ENCODE results near the gene FGD6. TPM values are rescaled to one million over a fixed set of nuclear protein-coding genes. Genes with fewer than 3 reads are reported as not detected.

FGD6 gene
- total RNA-seq, 1 donor from 2014 or later: 26.3 TPM

DNA sequence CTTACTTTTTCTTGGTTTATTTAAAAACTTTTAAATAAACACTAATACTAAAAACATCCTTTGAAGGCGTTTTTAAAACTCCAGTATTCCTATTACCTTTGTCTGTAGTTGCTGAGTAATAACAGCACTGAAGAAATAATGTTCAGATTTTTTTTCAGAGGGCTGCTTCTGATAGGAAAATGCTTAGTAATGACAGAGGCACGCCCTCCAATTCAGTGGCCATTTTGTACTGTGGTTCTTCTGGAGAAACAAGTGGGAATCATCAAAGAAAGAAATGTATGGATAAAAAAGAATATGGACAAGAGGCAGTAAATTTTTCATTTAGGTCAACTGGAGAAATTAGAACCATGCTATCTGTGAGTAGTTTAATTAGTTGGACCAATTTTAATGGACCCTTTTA lies 13.9 kb upstream of the FGD6 start:
- no peak overlapping the region for H3K4me3 ChIP-seq
- no peak for DNase-seq
- H3K36me3 ChIP-seq: no peaks in the 10 kb centered on the region
- no peaks in the 10 kb centered on the region for H3K27me3 ChIP-seq (ENCODE audit: low read depth)
- TF ChIP-seq, protein P1, sequence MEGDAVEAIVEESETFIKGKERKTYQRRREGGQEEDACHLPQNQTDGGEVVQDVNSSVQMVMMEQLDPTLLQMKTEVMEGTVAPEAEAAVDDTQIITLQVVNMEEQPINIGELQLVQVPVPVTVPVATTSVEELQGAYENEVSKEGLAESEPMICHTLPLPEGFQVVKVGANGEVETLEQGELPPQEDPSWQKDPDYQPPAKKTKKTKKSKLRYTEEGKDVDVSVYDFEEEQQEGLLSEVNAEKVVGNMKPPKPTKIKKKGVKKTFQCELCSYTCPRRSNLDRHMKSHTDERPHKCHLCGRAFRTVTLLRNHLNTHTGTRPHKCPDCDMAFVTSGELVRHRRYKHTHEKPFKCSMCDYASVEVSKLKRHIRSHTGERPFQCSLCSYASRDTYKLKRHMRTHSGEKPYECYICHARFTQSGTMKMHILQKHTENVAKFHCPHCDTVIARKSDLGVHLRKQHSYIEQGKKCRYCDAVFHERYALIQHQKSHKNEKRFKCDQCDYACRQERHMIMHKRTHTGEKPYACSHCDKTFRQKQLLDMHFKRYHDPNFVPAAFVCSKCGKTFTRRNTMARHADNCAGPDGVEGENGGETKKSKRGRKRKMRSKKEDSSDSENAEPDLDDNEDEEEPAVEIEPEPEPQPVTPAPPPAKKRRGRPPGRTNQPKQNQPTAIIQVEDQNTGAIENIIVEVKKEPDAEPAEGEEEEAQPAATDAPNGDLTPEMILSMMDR (IDR thresholded peaks at IDR 0.05; ENCODE audit: borderline replicate concordance): no peak
- H3K4me1 ChIP-seq: peaks cover 62% of the 10 kb centered on the region
- intact Hi-C loops (cut with micrococcal nuclease): loop anchor here (10.0 kb wide), 1 partner anchor 624 kb away; the partner anchor contains the start of gene SNRPF
- no peak overlapping the region for H3K27ac ChIP-seq (replicated peaks)
- H3K9me3 ChIP-seq (replicated peaks): no peaks in the 10 kb centered on the region

DNA sequence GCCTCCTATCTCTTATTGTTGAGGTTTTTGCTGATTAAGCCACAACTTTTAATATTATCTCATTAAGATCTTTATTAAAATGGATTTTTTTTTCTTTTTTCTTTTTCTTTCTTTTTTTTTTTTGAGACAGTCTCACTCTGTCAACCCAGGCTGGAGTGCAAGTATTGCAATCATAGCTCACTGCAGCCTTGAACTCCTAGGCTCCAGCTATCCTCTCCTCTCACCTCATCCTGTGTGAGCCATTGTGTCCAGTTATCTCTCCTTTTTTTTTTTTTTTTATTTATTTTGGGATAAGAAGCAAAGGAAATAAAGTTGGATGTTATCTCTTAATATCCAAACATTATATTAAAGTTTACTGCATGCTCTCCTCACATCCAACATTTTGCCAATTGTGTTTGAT lies 13.0 kb upstream of the FGD6 start:
- intact Hi-C loops (cut with micrococcal nuclease): loop anchor here (10.0 kb wide), 1 partner anchor 624 kb away; the partner anchor contains the start of gene SNRPF
- H3K27ac ChIP-seq (replicated peaks): no peak overlapping the region
- H3K27me3 ChIP-seq (ENCODE audit: low read depth): no peaks in the 10 kb centered on the region
- peaks cover 2% of the 10 kb centered on the region for H3K36me3 ChIP-seq
- H3K4me1 ChIP-seq: peaks cover 63% of the 10 kb centered on the region
- H3K4me3 ChIP-seq: no peak overlapping the region
- H3K9me3 ChIP-seq (replicated peaks): no peaks in the 10 kb centered on the region
- no peak for DNase-seq
- TF ChIP-seq, protein P1 (IDR thresholded peaks at IDR 0.05; ENCODE audit: borderline replicate concordance): no peak

DNA sequence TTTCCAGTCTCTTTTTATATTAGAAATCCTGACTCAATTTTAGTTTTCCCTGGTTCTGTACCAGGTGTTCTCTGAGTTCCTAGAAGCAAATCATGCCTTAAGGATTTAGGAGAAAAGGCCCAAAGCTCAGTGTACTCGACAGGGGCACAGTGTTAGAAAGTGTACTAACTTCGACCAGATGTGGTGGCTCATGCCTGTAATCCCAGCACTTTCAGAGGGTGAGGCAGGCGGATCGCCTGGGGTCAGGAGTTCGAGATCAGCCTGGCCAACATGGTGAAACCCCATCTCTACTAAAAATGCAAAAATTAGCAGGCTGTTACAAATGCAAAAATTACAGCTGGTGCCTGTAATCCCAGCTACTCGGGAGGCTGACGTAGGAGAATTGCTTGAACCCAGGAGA lies 12.4 kb upstream of the FGD6 start:
- Histone ChIP-seq H3K27me3 (ENCODE audit: low read depth) (no peaks in the 10 kb centered on the region), H3K9me3 (replicated peaks) (no peaks in the 10 kb centered on the region), H3K27ac (replicated peaks) (no peak overlapping the region), H3K4me1 (peaks cover 66% of the 10 kb centered on the region), H3K4me3 (no peak overlapping the region), H3K36me3 (peaks cover 9% of the 10 kb centered on the region)
- intact Hi-C loops (cut with micrococcal nuclease): loop anchor here (10.0 kb wide), 1 partner anchor 625 kb away; the partner anchor contains the start of gene SNRPF
- no peak for DNase-seq
- TF ChIP-seq, protein P1 (IDR thresholded peaks at IDR 0.05; ENCODE audit: borderline replicate concordance): no peak

DNA sequence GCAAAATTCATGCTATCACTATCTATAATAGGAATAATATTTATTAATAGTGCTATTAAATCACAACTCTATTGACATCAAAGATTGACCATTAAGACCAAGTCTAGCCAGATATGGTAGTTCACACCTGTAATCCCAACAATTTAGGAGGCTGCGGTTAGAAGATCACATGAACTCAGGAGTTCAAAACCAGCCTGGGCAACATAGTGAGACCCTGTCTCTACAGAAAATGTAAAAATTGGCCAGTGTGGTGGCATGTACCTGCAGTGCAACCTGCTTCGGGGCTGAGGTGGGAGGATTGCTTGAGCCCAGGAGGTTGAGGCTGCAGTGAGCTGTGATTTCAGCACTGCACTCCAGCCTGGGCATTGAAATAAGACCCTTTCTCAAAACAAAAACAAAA lies 11.3 kb upstream of the FGD6 start:
- intact Hi-C loops (cut with micrococcal nuclease): no loop called here

DNA sequence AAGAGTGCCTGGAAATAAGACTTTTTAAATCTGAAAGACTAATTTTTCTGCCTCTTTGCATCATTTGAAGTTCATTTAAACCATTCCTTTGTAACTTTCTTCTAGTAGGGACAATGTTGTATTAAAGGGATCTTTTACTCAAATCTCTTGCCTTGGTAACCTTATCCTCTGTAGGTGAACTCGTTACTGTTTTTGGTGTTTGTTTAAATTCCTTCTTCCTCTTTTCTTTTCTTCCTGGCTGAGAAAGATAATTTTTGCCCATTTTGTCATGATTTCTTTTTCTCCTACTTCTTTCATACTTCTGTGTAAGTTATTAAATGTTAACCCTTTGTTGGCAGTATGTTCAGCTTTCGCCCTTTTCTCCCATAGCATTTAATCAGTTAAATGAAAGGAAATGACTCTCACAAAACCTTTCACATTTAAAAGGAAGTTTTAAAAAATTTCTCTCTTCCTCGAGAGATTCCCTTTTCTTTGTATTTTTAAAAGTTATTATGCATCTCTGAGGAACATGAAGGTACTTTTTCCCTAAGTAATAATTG lies 10.6 kb upstream of the FGD6 start:
- no peaks in the 10 kb centered on the region for H3K9me3 ChIP-seq (replicated peaks)
- H3K27ac ChIP-seq (replicated peaks): no peak overlapping the region
- intact Hi-C loops (cut with micrococcal nuclease): no loop called here
- peaks cover 15% of the 10 kb centered on the region for H3K36me3 ChIP-seq
- TF ChIP-seq, protein P1 (IDR thresholded peaks at IDR 0.05; ENCODE audit: borderline replicate concordance): no peak
- peaks cover 82% of the 10 kb centered on the region for H3K4me1 ChIP-seq
- H3K27me3 ChIP-seq (ENCODE audit: low read depth): no peaks in the 10 kb centered on the region
- no peak overlapping the region for H3K4me3 ChIP-seq
- no peak for DNase-seq

More for the DNA sequence above, 11.3 kb upstream of the FGD6 start:
- no peak overlapping the region for H3K27ac ChIP-seq (replicated peaks)
- no peak overlapping the region for H3K4me3 ChIP-seq
- no peak for DNase-seq
- no peaks in the 10 kb centered on the region for H3K27me3 ChIP-seq (ENCODE audit: low read depth)
- TF ChIP-seq, protein P1 (IDR thresholded peaks at IDR 0.05; ENCODE audit: borderline replicate concordance): no peak
- H3K36me3 ChIP-seq: peaks cover 15% of the 10 kb centered on the region
- no peaks in the 10 kb centered on the region for H3K9me3 ChIP-seq (replicated peaks)
- peaks cover 77% of the 10 kb centered on the region for H3K4me1 ChIP-seq

Data from left ventricle myocardium inferior (tissue), 1 donor.